Measurements from ENCODE around the gene RNF217. TPM values are rescaled to one million over a fixed set of nuclear protein-coding genes. Genes with fewer than 3 reads are reported as not detected.
A peak's percentile ranks its signal among the peaks of the same experiment; 100 is the strongest.

RNF217 gene
- total RNA-seq, 2 experiments from 2014 or later: 1.7 to 2.4 TPM

GRCh38 chr6:125048274-125048673 lies 86.0 kb downstream of the RNF217 start:
- Mint-ChIP-seq H3K27ac (no peak overlapping the region), H3K4me3 (no peak overlapping the region), H3K27me3 (no peaks in the 10 kb centered on the region), H3K36me3 (ENCODE audit: low read depth) (no peaks in the 10 kb centered on the region), H3K4me1 (no peaks in the 10 kb centered on the region), H3K9me3 (ENCODE audit: low read depth) (no peaks in the 10 kb centered on the region)
- ChIA-PET POLR2A (no interaction called here), CTCF (no interaction called here)
- intact Hi-C loops (cut with DNase I, micrococcal nuclease): no loop called here
- DNase-seq: no peak
- ATAC-seq: no peak

GRCh38 chr6:125050663-125051318 lies 88.6 kb downstream of the RNF217 start:
- intact Hi-C loops (cut with DNase I, micrococcal nuclease): no loop called here
- H3K27me3 Mint-ChIP-seq: no peaks in the 10 kb centered on the region
- POLR2A ChIA-PET: no interaction called here
- H3K36me3 Mint-ChIP-seq (ENCODE audit: low read depth): no peaks in the 10 kb centered on the region
- no peaks in the 10 kb centered on the region for H3K9me3 Mint-ChIP-seq (ENCODE audit: low read depth)
- H3K4me1 Mint-ChIP-seq: no peaks in the 10 kb centered on the region
- DNase-seq (no peak), ATAC-seq (no peak)
- H3K4me3 Mint-ChIP-seq: no peak overlapping the region
- no peak overlapping the region for H3K27ac Mint-ChIP-seq
- CTCF ChIA-PET: interaction anchor here (0.9 kb wide), 1 partner anchor 94 kb away, joined by 3 read pairs; no protein-coding TSS in a partner anchor

GRCh38 chr6:125053809-125054208 lies 91.6 kb downstream of the RNF217 start:
- H3K9me3 Mint-ChIP-seq (ENCODE audit: low read depth): no peaks in the 10 kb centered on the region
- intact Hi-C loops (cut with DNase I, micrococcal nuclease): no loop called here
- H3K4me3 Mint-ChIP-seq: no peak overlapping the region
- no peaks in the 10 kb centered on the region for H3K4me1 Mint-ChIP-seq
- no peaks in the 10 kb centered on the region for H3K27me3 Mint-ChIP-seq
- ATAC-seq (no peak), DNase-seq (no peak)
- H3K27ac Mint-ChIP-seq: no peak overlapping the region
- CTCF ChIA-PET: no interaction called here
- H3K36me3 Mint-ChIP-seq (ENCODE audit: low read depth): no peaks in the 10 kb centered on the region
- POLR2A ChIA-PET: interaction anchor here (0.6 kb wide), 1 partner anchor 146 kb away, joined by 3 read pairs; no protein-coding TSS in a partner anchor

DNA sequence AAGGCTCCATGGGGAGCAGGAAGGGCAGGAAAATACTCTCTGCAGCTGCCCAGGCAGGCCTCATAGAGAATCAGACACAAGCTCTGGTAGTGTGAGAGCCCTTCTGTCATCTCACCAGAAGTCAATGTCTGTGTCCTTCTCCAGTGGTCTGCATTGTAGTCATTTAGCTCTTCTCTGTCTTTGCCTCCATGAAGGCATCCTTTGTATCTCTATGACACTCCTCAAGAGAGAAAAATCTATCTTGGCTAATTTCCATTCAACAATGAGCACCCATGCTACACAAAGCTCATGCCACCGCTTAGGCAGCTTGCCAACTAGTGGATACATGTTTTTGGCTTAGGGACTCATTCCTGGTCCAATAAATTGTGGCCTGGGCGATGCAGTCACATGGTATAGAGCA lies 92.1 kb downstream of the RNF217 start:
- CTCF ChIA-PET: no interaction called here
- Mint-ChIP-seq H3K27me3 (no peaks in the 10 kb centered on the region), H3K4me1 (no peaks in the 10 kb centered on the region), H3K4me3 (no peak overlapping the region), H3K9me3 (ENCODE audit: low read depth) (no peaks in the 10 kb centered on the region), H3K36me3 (ENCODE audit: low read depth) (no peaks in the 10 kb centered on the region), H3K27ac (no peak overlapping the region)
- intact Hi-C loops (cut with DNase I, micrococcal nuclease): no loop called here
- POLR2A ChIA-PET: interaction anchor here (0.6 kb wide), 1 partner anchor 146 kb away, joined by 3 read pairs; no protein-coding TSS in a partner anchor
- DNase-seq (no peak), ATAC-seq (no peak)

- Mint-ChIP-seq H3K9me3 (ENCODE audit: low read depth) (no peaks in the 10 kb centered on the region), H3K27me3 (no peaks in the 10 kb centered on the region), H3K36me3 (ENCODE audit: low read depth) (no peaks in the 10 kb centered on the region), H3K27ac (no peak overlapping the region), H3K4me3 (no peak overlapping the region), H3K4me1 (no peaks in the 10 kb centered on the region)
- no peak for DNase-seq
- no peak for ATAC-seq
- intact Hi-C loops (cut with DNase I, micrococcal nuclease): no loop called here
- ChIA-PET CTCF (interaction anchor here (0.6 kb wide), 1 partner anchor 93 kb away, joined by 3 read pairs; no protein-coding TSS in a partner anchor), POLR2A (no interaction called here)
These were observed 95.4 kb downstream of the RNF217 start for GRCh38 chr6:125057392-125058246.

- no peaks in the 10 kb centered on the region for H3K36me3 Mint-ChIP-seq (ENCODE audit: low read depth)
- no peaks in the 10 kb centered on the region for H3K4me1 Mint-ChIP-seq
- H3K27ac Mint-ChIP-seq: no peak overlapping the region
- CTCF ChIA-PET: interaction anchor here (1.1 kb wide), 1 partner anchor 56 kb away, joined by 3 read pairs; no protein-coding TSS in a partner anchor
- H3K27me3 Mint-ChIP-seq: no peaks in the 10 kb centered on the region
- no peak for ATAC-seq
- POLR2A ChIA-PET: no interaction called here
- H3K9me3 Mint-ChIP-seq (ENCODE audit: low read depth): no peaks in the 10 kb centered on the region
- no peak overlapping the region for H3K4me3 Mint-ChIP-seq
- intact Hi-C loops (cut with DNase I, micrococcal nuclease): no loop called here
- no peak for DNase-seq
These were observed 96.3 kb downstream of the RNF217 start for GRCh38 chr6:125058546-125058945.

DNA sequence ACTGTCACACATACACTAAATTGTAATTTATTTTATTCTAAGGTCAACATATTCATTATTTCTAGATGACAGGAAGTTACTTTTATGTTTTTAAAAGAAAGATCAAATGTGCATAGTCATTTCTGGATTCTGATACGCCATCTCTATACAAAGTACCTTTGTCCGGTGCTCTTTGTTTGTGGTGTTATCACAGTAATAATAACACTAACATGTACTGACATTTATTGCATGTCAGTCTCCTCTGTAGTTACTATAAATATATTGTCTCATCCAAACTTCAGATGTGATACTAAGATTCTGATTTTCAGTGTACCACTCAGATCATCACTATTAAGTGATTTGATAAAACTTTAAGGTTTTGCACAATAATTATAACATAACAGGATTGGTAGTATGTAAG lies 101.1 kb downstream of the RNF217 start:
- Mint-ChIP-seq H3K4me1 (peaks cover 4% of the 10 kb centered on the region), H3K4me3 (no peak overlapping the region), H3K27me3 (no peaks in the 10 kb centered on the region), H3K9me3 (ENCODE audit: low read depth) (no peaks in the 10 kb centered on the region), H3K27ac (no peak overlapping the region), H3K36me3 (ENCODE audit: low read depth) (no peaks in the 10 kb centered on the region)
- ChIA-PET POLR2A (no interaction called here), CTCF (no interaction called here)
- intact Hi-C loops (cut with DNase I, micrococcal nuclease): no loop called here
- DNase-seq (no peak), ATAC-seq (no peak)

DNA sequence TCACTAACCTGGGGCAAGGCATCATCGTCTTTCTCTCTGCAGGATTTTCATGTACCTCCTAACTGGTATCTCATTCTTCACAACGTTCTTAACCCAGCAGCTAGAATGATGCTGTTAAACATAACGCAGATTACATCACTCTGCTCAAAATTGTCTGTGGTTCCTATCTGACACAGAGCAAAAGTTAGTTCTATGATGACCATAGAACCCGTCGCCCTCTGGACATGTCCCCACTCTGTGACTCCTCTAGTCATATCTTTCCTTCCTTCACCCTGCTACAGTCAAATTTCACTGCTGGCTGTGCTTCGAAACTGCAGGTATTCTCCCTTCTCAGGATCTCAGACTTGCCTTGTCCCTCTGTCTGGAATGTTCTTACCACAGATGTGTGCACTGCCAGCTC lies 103.9 kb downstream of the RNF217 start:
- DNase-seq (no peak), ATAC-seq (peak; percentile 36)
- Mint-ChIP-seq H3K4me3 (no peak overlapping the region), H3K36me3 (ENCODE audit: low read depth) (no peaks in the 10 kb centered on the region), H3K4me1 (peaks cover 4% of the 10 kb centered on the region), H3K27ac (no peak overlapping the region), H3K27me3 (no peaks in the 10 kb centered on the region), H3K9me3 (ENCODE audit: low read depth) (no peaks in the 10 kb centered on the region)
- intact Hi-C loops (cut with DNase I, micrococcal nuclease): no loop called here
- ChIA-PET CTCF (interaction anchor here (1.0 to 2.0 kb wide), 2 partner anchors 48 to 126 kb away, joined by 3 to 7 read pairs; no protein-coding TSS in a partner anchor), POLR2A (no interaction called here)

DNA sequence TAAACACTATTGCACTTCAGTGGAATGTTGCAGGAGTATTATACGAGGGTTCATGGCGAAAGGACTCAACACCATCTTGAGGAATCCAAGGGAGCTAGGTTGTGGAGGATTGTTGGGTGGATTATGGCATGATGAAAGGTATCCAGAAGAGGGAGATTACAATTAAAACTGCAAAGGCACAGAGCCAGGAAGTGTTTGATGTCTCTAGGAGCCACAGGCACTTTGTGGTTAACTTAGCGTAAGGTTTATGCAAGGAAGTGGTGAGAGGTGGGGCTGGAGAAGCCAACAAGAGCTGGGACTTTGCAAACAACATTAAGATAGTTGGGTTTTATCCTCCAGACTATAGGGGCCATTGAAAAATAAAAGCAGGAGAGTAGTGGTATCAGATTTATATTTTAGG lies 104.7 kb downstream of the RNF217 start:
- DNase-seq (peak; percentile 30), ATAC-seq (peak; percentile 79)
- Mint-ChIP-seq H3K36me3 (ENCODE audit: low read depth) (no peaks in the 10 kb centered on the region), H3K9me3 (ENCODE audit: low read depth) (no peaks in the 10 kb centered on the region), H3K27me3 (no peaks in the 10 kb centered on the region), H3K27ac (no peak overlapping the region), H3K4me3 (no peak overlapping the region), H3K4me1 (peaks cover 4% of the 10 kb centered on the region)
- intact Hi-C loops (cut with DNase I, micrococcal nuclease): no loop called here
- CTCF ChIA-PET: interaction anchor here (1.0 to 2.0 kb wide), 2 partner anchors 10 to 47 kb away, joined by 3 to 7 read pairs; no protein-coding TSS in a partner anchor
- POLR2A ChIA-PET: no interaction called here

GRCh38 chr6:125067552-125067951 lies 105.3 kb downstream of the RNF217 start:
- CTCF ChIA-PET: interaction anchor here (1.0 kb wide), 2 partner anchors 9 to 15 kb away, joined by 3 read pairs; no protein-coding TSS in a partner anchor
- ATAC-seq (peak; percentile 56), DNase-seq (no peak)
- no peaks in the 10 kb centered on the region for H3K36me3 Mint-ChIP-seq (ENCODE audit: low read depth)
- H3K4me1 Mint-ChIP-seq: peaks cover 4% of the 10 kb centered on the region
- no peaks in the 10 kb centered on the region for H3K9me3 Mint-ChIP-seq (ENCODE audit: low read depth)
- no peak overlapping the region for H3K4me3 Mint-ChIP-seq
- H3K27me3 Mint-ChIP-seq: no peaks in the 10 kb centered on the region
- H3K27ac Mint-ChIP-seq: no peak overlapping the region
- intact Hi-C loops (cut with DNase I, micrococcal nuclease): no loop called here
- POLR2A ChIA-PET: no interaction called here

GRCh38 chr6:125073071-125073470 lies 110.8 kb downstream of the RNF217 start:
- intact Hi-C loops (cut with DNase I, micrococcal nuclease): no loop called here
- no peaks in the 10 kb centered on the region for H3K36me3 Mint-ChIP-seq (ENCODE audit: low read depth)
- no peaks in the 10 kb centered on the region for H3K9me3 Mint-ChIP-seq (ENCODE audit: low read depth)
- no peak overlapping the region for H3K27ac Mint-ChIP-seq
- POLR2A ChIA-PET: no interaction called here
- ATAC-seq: no peak
- DNase-seq: no peak
- H3K4me3 Mint-ChIP-seq: no peak overlapping the region
- CTCF ChIA-PET: no interaction called here
- H3K4me1 Mint-ChIP-seq: no peaks in the 10 kb centered on the region
- H3K27me3 Mint-ChIP-seq: no peaks in the 10 kb centered on the region

DNA sequence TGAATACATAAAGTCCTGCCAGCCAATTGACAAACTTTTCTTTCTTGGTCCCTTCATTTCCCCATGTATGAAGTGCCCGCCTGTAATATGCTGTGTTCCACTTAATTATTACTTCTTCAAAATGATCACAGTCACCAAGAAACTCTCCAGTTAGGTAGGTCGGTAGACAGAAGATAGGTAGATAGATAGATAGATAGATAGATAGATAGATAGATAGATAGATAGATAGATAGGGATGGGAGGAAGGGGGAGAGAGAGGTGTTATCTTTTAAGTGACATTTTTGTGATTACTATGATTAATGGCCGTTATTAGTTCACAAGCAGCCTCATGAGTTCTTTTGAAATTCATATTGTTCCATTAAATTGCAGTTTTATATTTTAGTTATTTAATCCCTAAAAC lies 111.9 kb downstream of the RNF217 start:
- no peaks in the 10 kb centered on the region for H3K9me3 Mint-ChIP-seq (ENCODE audit: low read depth)
- H3K27me3 Mint-ChIP-seq: no peaks in the 10 kb centered on the region
- H3K27ac Mint-ChIP-seq: no peak overlapping the region
- intact Hi-C loops (cut with DNase I, micrococcal nuclease): no loop called here
- ATAC-seq (no peak), DNase-seq (no peak)
- no peaks in the 10 kb centered on the region for H3K4me1 Mint-ChIP-seq
- no peaks in the 10 kb centered on the region for H3K36me3 Mint-ChIP-seq (ENCODE audit: low read depth)
- POLR2A ChIA-PET: no interaction called here
- CTCF ChIA-PET: no interaction called here
- no peak overlapping the region for H3K4me3 Mint-ChIP-seq
